Mucosa of stomach (tissue), 1 donor: ENCODE data around the gene FSTL3.
"Not testable (repeated sequence)": the region's sequence is repeated elsewhere in the genome, so short reads cannot be mapped to it uniquely, and the experiment has no call there.

Source experiments
- H3K27me3 ChIP-seq: one replicate; pipeline ENCODE4 v1.7.0; 2013; ENCODE audit warnings: mild to moderate bottlenecking, low read length; ENCODE audit not compliant: control insufficient read depth, insufficient read depth
- H3K36me3 ChIP-seq: one replicate; pipeline ENCODE4 v1.7.0; 2013; ENCODE audit warnings: low read length; ENCODE audit not compliant: control insufficient read depth, insufficient read depth
- H3K4me1 ChIP-seq: one replicate; pipeline ENCODE4 v1.7.0; 2013; ENCODE audit warnings: mild to moderate bottlenecking, low read length; ENCODE audit not compliant: control insufficient read depth, insufficient read depth
- H3K4me3 ChIP-seq: one replicate; pipeline ENCODE4 v1.7.0; 2013; ENCODE audit warnings: low read length
- H3K9ac ChIP-seq: one replicate; pipeline ENCODE4 v1.7.0; 2013; ENCODE audit warnings: mild to moderate bottlenecking, low read length, moderate library complexity
- H3K9me3 ChIP-seq: one replicate; pipeline ENCODE4 v1.7.0; 2013; ENCODE audit warnings: mild to moderate bottlenecking, low read length, moderate library complexity; ENCODE audit not compliant: control insufficient read depth
- donor health status: Pancreatic carcinoma.

FSTL3 gene

DNA sequence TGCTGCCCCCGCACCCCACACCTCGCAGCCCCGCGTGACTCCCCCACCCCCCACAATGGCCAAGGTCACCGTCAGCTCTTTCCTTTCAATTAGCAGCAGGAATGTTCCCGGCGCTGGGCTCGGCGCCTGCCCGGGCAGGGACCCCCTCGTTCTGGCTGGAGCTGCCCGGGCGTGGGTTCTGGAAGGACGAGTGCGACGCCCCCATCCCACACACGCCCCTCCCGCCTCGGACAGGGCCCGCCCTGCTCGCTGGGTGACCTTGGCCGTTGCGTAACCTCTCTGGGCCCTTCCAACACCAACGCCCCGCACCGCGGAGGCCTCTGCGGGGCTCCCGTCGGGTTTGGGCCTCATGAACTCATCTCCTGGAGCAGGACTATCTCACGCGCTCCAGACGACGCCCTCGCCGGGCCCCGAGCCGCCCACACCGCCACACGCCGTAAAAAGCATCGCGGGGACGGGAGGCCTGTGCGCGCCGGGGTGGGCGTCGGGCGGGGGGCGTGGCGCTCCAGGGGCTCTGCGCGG, 42.9 kb downstream of the FSTL3 start:
- H3K4me1 ChIP-seq, result no peaks in the 10 kb centered on the region
- peaks cover 19% of the 10 kb centered on the region for H3K27me3 ChIP-seq
- no peaks in the 10 kb centered on the region for H3K36me3 ChIP-seq
- no peak overlapping the region for H3K9ac ChIP-seq
- H3K9me3 ChIP-seq, result no peaks in the 10 kb centered on the region
- H3K4me3 ChIP-seq, result no peak overlapping the region

DNA sequence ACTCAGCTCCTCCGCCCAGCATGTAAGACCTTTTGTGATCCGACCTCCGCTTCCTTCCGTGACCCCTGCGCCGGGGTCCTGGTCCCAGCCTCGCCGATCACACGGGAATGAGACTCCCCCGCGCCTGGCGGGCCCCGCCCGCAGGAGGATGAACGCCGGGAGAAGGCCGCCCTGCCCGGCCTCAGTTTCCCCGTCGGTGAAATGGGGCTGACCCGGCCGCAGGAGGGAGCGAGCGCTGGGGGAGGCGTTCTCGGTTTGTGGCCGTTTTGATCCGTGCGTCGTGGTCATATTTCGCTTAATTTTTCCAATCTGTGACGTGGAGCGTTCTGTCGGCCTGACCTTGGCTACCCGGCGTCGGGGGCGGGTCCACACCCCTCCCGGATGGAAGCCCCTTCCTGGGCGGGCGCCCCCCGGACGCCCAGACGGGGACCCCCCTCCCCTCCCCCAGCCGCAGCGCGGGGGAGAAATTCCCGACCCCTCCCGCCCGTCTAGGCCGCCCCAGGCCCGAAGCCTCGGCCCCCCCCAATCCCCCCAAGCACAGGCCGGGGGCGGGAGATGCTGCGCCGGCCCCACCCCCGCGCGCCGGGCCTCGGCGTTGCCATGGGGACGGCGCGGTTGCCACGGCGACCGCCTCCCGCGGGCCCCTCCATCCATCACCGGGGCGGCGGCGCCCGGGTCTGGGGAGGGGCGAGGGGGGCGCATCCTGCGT, 43.6 kb downstream of the FSTL3 start:
- Histone ChIP-seq H3K4me3 (no peak overlapping the region), H3K27me3 (peaks cover 19% of the 10 kb centered on the region), H3K36me3 (no peaks in the 10 kb centered on the region), H3K9ac (no peak overlapping the region), H3K4me1 (no peaks in the 10 kb centered on the region), H3K9me3 (no peaks in the 10 kb centered on the region)

DNA sequence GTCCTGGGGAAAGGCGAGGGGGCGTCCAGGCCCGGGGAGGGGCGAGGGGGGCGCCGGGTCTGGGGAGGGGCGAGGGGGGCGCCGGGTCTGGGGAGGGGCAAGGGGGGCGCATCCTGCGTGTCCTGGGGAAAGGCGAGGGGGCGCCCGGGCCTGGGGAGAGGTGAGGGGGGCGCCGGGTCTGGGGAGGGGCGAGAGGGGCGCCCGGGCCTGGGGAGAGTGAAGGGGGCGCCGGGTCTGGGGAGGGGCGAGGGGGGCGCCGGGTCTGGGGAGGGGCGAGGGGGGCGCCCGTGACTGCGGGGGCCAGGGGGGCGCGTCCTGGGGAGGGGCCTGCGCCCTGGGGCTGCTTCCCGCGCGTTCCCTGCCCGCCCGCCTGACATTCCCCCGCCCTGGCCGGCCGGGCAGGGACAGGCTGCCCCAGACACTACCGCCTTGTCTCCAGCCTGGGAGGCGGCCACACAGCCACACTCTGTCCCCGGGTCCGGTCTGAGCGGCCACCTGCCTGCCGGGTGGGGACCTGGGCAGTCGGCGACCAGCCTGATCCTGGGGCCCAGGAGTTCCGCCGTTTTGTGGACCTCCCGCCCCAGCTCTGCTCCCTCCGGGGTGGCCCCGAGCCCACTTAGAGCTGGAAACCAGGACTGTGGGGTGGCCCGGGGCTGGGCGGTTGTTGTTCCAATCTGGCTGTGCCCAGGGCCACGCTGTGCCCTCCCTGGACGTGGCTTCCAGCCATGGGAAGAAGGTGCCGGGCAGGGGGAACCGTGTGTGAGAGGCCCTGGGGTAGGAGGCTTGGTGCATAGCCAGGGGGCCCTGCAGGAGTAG, 44.4 kb downstream of the FSTL3 start:
- Histone ChIP-seq H3K27me3 (peaks cover 19% of the 10 kb centered on the region), H3K4me3 (no peak overlapping the region), H3K9me3 (no peaks in the 10 kb centered on the region), H3K9ac (no peak overlapping the region), H3K36me3 (no peaks in the 10 kb centered on the region), H3K4me1 (no peaks in the 10 kb centered on the region)

DNA sequence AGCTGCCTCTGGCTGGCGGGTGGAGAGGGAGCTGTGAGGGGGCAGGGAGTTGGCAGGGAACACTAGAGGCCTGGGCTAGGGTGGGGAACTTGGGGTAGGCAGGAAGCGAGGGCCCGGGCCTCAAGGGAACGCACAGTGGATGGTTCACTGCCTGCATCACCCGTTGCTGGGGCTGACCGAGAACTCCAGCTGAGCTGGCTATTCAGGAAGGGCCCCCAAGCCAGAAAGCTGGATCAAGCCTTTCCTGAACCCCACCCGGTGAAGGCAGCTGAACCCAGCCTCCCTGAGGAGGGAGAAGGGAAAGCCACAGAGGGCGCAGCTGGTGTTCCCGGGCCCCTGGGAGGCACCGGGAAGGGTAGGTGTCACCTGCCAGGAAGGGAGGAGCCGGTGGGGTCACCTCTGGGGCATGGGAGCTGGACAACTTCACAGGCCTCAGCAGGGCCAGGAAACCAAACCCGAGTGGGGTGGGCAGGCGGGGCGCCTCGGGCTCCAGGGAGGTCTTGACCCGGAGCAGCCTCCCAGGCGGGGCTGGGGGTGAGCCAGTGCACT, 46.4 kb downstream of the FSTL3 start:
- Histone ChIP-seq H3K4me1 (no peaks in the 10 kb centered on the region), H3K4me3 (no peak overlapping the region), H3K9ac (no peak overlapping the region), H3K9me3 (no peaks in the 10 kb centered on the region), H3K36me3 (no peaks in the 10 kb centered on the region), H3K27me3 (peaks cover 19% of the 10 kb centered on the region)

DNA sequence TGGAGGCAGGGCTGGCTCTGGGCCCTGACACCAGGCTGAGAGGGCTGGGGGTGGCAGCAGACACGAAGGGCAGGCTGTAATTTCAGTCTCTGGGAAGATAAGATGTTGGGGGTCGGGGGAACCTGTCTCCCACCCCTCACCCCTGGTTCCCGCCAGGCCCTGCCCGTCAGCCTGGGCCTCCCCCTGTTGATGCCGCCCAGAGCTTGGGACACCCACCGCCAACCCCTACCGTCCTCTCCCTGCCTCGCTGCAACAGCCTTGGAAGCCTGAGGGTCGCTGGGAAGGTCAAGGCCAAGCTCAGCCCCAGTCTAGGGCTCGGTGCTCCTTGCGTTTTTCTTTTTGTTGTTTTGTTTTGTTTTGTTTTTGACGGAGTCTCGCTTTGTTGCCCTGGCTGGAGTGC, 47.1 kb downstream of the FSTL3 start:
- Histone ChIP-seq H3K4me1 (no peaks in the 10 kb centered on the region), H3K4me3 (no peak overlapping the region), H3K27me3 (peaks cover 19% of the 10 kb centered on the region), H3K9ac (no peak overlapping the region), H3K9me3 (no peaks in the 10 kb centered on the region), H3K36me3 (no peaks in the 10 kb centered on the region)

DNA sequence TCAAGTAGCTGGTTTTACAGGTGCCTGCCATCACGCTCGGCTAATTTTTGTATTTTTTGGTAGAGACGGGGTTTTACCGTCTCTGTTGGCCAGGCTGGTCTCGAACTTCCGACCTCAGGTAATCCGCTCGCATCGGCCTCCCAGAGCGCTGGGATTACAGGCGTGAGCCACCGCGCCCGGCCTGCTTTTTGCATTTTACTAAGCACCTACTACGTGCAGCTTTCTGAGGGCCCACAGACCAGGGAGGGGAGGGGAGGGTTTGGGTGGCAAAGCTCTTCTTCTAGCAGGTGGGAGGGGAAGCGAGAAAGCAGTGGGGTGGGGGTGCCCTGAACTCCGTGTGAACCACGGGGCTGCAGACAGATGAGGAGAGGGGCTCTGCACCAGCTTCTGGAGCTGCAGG, 47.5 kb downstream of the FSTL3 start:
- H3K36me3 ChIP-seq, result no peaks in the 10 kb centered on the region
- no peaks in the 10 kb centered on the region for H3K4me1 ChIP-seq
- H3K27me3 ChIP-seq, result peaks cover 17% of the 10 kb centered on the region
- no peak overlapping the region for H3K9ac ChIP-seq
- H3K9me3 ChIP-seq, result no peaks in the 10 kb centered on the region
- no peak overlapping the region for H3K4me3 ChIP-seq

DNA sequence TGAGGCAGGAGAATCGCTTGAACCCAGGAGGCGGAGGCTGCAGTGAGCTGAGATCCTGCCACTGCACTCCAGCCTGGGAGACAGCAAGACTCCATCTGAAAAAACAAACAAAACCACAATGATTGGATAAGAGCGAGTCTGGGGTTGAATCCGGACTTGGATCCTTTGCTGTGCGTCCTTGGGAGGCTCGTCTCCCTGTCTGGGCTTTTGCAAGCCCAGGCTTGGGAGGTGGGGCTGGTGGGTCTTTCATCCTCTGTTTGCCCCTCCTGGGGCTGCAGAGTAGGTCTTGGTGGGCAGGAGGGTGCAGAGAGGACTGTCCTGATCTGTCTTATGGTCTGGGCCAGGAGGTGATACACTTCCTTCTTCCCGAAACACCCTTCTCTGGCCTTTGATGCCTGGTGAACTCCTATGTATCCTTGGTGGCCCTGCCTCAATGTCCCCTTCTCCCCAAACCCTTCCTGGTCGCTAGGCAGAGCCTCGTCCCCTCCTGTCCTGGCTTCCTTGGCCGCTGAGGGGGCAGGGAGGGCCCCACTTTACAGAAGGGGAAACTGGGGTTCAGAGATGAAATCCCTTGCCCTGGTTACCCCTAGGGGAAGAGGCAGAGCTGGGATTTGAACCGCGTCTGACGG, 49.4 kb downstream of the FSTL3 start:
- Histone ChIP-seq H3K4me1 (no peaks in the 10 kb centered on the region), H3K27me3 (peaks cover 5% of the 10 kb centered on the region), H3K36me3 (no peaks in the 10 kb centered on the region), H3K9ac (no peak overlapping the region), H3K4me3 (no peak overlapping the region), H3K9me3 (no peaks in the 10 kb centered on the region)

DNA sequence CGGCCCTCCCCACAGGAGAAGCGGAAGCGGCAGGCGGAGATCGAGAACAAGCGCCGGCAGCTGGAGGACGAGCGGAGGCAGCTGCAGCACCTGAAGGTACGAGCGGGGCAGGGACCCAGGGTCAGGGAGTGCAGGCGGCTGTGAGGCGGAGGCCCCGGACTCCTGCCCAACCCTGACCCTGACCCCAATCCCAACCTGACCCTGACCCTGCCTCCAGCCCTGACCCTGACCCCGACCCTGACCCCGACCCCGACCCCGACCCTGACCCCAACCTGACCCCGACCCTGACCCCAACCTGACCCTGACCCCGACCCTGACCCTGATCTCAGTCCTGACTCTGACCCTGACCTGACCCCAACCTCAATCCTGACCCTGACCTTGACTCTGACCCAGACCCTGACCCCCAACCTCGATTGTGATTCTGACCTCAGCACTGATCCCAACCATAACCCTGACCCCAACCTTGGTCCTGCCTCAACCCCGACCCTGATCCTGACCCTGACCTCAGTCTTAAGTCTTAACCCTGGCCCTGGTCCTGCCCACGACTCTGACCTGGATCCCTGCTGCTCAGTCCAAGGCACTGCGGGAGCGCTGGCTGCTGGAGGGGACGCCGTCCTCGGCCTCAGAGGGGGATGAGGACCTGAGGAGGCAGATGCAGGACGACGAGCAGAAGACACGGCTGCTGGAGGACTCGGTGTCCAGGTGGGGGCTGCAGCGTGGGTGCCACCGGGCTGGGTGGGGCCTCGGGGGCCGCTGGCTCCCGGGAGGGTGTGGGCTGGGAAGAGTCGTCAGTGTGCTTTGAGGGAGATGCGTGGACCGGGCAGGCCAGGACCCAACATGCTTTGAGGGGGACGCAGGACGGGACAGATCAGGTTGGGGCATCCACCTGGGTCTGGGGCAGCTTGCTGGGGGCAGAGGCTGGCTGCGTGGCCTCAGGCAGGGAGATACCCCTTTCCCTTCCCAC, 51.1 kb downstream of the FSTL3 start:
- Histone ChIP-seq H3K9ac (no peak overlapping the region), H3K4me3 (no peak overlapping the region), H3K4me1 (no peaks in the 10 kb centered on the region), H3K27me3 (no peaks in the 10 kb centered on the region), H3K9me3 (no peaks in the 10 kb centered on the region), H3K36me3 (no peaks in the 10 kb centered on the region)

DNA sequence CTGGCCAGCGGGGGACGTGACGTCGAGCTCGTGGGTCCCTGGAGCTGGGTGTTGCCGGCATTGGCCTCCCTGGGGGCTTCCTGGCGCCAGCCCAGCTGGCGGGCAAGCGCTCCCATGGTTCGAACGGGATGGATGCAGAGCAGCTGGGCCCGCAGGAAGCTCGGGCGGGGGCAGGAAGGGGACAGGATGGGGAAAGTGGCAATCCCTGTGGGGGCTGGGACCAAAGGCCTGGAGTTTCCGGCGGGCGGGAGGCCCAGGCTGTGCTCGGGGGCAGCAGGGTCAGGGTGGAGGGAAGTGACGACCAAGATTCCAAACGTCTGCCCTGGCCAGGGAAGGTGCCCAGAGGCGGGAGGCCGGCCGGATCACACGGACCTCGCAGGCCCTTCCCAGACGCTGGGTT, 51.8 kb downstream of the FSTL3 start:
- no peaks in the 10 kb centered on the region for H3K9me3 ChIP-seq
- no peak overlapping the region for H3K4me3 ChIP-seq
- no peaks in the 10 kb centered on the region for H3K4me1 ChIP-seq
- H3K9ac ChIP-seq, result no peak overlapping the region
- no peaks in the 10 kb centered on the region for H3K27me3 ChIP-seq
- H3K36me3 ChIP-seq, result no peaks in the 10 kb centered on the region

DNA sequence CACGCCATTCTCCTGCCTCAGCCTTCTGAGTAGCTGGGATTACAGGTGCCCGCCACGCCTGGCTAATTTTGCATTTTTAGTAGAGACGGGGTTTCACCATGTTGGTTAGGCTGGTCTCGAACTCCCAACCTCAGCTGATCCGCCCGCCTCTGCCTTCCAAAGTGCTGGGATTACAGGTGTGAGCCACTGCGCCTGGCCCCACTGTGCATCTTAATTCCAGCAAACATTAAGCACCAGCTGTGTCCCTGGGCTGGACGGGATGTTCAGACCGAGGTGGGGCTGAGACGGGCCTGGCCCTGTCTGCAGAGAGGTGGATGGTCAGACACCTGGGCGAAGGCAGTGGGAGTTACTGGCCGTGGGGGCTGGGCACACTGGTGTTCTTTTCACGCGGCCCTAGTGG, 53.4 kb downstream of the FSTL3 start:
- not testable (repeated sequence) for H3K4me1 ChIP-seq, H3K36me3 ChIP-seq, H3K9me3 ChIP-seq, H3K27me3 ChIP-seq, H3K4me3 ChIP-seq, H3K9ac ChIP-seq

DNA sequence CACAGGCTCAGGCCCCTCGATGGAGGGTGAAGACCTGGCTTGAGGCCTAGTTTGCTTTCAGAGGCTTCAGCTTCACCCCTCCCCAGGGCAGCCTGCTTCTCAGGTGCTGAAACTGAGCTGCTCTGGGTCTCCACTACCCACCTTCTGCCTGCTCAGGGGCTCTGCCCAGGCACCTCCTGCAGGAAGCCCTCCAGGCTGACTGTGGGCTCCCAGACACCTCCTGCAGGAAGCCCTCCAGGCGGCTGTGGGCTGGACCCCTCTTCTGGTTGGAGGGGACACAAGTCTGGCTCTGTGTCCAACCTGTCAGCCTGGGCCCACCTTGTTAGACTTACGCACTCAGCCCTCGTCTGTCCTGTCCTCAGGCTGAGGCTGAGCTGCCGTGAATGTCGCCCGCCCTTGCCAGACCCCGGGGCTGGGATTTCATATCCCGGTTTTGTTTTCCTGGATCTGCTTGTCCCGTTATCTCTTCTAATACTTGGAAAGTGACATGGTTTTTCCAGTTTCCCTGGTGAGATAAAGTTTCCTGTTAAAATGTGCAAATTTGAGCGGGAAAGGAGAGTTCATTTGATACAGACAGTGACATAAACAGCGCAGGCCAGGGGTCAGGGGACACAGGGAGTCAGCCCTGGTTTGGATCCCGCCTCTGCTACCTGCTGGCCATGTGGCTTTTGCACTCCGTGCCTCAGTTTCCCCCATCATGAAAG, 53.9 kb downstream of the FSTL3 start:
- Histone ChIP-seq H3K4me3 (no peak overlapping the region), H3K4me1 (no peaks in the 10 kb centered on the region), H3K9ac (no peak overlapping the region), H3K36me3 (no peaks in the 10 kb centered on the region), H3K27me3 (no peaks in the 10 kb centered on the region), H3K9me3 (no peaks in the 10 kb centered on the region)
